ENCODE results near the gene QRICH2. TPM values are rescaled to one million over a fixed set of nuclear protein-coding genes. Genes with fewer than 3 reads are reported as not detected.
"Not testable (repeated sequence)": the region's sequence is repeated elsewhere in the genome, so short reads cannot be mapped to it uniquely, and the experiment has no call there.

Gene QRICH2
- total RNA-seq, 2 experiments from 2014 or later, result 1.7 to 2.0 TPM

DNA sequence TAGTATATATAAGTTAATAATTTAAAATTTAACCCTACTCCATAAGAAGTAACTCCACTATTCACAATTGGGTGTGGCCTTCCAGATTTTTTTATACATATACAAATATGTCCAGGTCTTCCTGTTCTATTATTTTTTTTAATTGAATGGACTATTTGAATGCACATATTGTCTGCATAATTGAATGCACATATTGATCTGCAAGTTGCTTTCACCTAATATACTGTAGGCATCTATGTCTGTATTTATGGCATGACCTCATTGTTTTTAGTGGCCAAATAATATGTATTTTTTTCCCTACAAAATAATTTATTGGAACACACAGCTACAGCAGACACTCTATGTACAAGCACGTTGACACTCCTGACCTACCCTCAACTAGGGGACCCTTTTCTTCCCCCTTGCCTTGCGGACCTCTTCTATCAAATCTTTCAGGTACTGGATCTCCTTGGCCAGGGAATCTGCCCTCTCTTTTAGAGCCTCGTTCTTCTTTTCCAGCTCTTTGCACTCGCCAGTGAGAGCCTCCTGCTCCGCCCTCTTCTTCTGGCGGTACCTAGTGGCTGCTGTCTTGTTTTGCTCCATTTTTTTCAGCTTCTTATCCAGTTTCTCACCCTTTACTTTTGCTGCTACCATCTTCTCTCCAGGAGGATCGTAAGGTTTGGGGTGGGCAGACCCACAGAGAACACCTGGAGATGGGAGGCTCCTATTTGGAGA is 82.5 kb downstream of the QRICH2 start:
- CTCF ChIA-PET, result not testable (repeated sequence)
- POLR2A ChIA-PET, result interaction anchor here (0.6 to 0.7 kb wide), 2 partner anchors 18 to 104 kb away, joined by 3 to 6 read pairs; no protein-coding TSS in a partner anchor

Other genes starting within 250 kb of the QRICH2 start
- gene SRP68, start 235.8 kb downstream of the QRICH2 start, total RNA-seq, result 100 to 1,000 TPM; 130 to 132 TPM
- 1 to 10 TPM; 2.2 to 3.1 TPM for gene GALR2, start 233.5 kb downstream of the QRICH2 start, total RNA-seq
- 1 to 10 TPM; 2.6 to 3.0 TPM for gene ZACN, start 229.1 kb downstream of the QRICH2 start, total RNA-seq
- 10 to 100 TPM; 84.6 to 87.0 TPM for gene EXOC7, start 204.5 kb downstream of the QRICH2 start, total RNA-seq
- gene FOXJ1, start 167.0 kb downstream of the QRICH2 start, total RNA-seq, result 1 to 10 TPM in 1 of 2 experiments, under 1 TPM in 1; 0.99 to 1.4 TPM
- 10 to 100 TPM; 16.0 to 21.1 TPM for gene RNF157, start 67.8 kb downstream of the QRICH2 start, total RNA-seq
- gene UBALD2, start 42.9 kb downstream of the QRICH2 start, total RNA-seq, result 100 to 1,000 TPM; 163 to 177 TPM
- gene PRPSAP1, start 45.6 kb upstream of the QRICH2 start, total RNA-seq, result 10 to 100 TPM; 39.4 to 41.8 TPM
- gene SPHK1, start 76.3 kb upstream of the QRICH2 start, total RNA-seq, result 10 to 100 TPM; 24.3 to 24.4 TPM
- 10 to 100 TPM; 40.5 to 41.6 TPM for gene UBE2O, start 144.9 kb upstream of the QRICH2 start, total RNA-seq
- under 1 TPM in 1 of 2 experiments, not detected in 1; 0.21 TPM for gene AANAT, start 159.3 kb upstream of the QRICH2 start, total RNA-seq
- gene RHBDF2, start 193.1 kb upstream of the QRICH2 start, total RNA-seq, result 10 to 100 TPM; 34.3 to 34.4 TPM
- gene CYGB, start 229.4 kb upstream of the QRICH2 start, total RNA-seq, result not detected
- under 1 TPM in 1 of 2 experiments, not detected in 1; 0.08 TPM for gene PRCD, start 231.8 kb upstream of the QRICH2 start, total RNA-seq